Thyroid gland (tissue), 4 donors: ENCODE measurements around the gene DIAPH1.

Experiments used
- POLR2A ChIP-seq, 2 donors: fragments of 450-650 bp; IDR thresholded peaks; one replicate each; pipeline ENCODE4 v1.6.1; 2017; ENCODE audit warnings: antibody characterized with exemption in 2 of 2, mild to moderate bottlenecking in 2 of 2, moderate library complexity in 1 of 2
- TF ChIP-seq, protein P1 (sequence below), 6 experiments: fragments of 200-600 bp in 3 of 6; fragments of 450-650 bp in 3 of 6; sonication (generic) in 3 of 6; IDR thresholded peaks; one replicate each; pipeline ENCODE4 v1.5.1; 2016 to 2019; ENCODE audit warnings: antibody characterized with exemption in 6 of 6, mild to moderate bottlenecking in 2 of 6, inconsistent platforms in 1 of 6, moderate library complexity in 1 of 6

GRCh38 chr5:141529002-141529401, 89.8 kb downstream of the DIAPH1 start:
- TF ChIP-seq, protein P1, sequence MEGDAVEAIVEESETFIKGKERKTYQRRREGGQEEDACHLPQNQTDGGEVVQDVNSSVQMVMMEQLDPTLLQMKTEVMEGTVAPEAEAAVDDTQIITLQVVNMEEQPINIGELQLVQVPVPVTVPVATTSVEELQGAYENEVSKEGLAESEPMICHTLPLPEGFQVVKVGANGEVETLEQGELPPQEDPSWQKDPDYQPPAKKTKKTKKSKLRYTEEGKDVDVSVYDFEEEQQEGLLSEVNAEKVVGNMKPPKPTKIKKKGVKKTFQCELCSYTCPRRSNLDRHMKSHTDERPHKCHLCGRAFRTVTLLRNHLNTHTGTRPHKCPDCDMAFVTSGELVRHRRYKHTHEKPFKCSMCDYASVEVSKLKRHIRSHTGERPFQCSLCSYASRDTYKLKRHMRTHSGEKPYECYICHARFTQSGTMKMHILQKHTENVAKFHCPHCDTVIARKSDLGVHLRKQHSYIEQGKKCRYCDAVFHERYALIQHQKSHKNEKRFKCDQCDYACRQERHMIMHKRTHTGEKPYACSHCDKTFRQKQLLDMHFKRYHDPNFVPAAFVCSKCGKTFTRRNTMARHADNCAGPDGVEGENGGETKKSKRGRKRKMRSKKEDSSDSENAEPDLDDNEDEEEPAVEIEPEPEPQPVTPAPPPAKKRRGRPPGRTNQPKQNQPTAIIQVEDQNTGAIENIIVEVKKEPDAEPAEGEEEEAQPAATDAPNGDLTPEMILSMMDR (IDR thresholded peaks at IDR 0.05): no peak
- no peak for TF ChIP-seq POLR2A (IDR thresholded peaks at IDR 0.05)
